Measurements from ENCODE around the gene KNOP1.

The KNOP1 gene

GRCh38 chr16:19717741-19718623 is at the start of gene KNOP1, which contains the start of gene IQCK:
KNOP1 (minus strand) TSS chr16:19718227; CDS start chr16:19715035, 3,192 bp downstream.
IQCK (plus strand) TSS chr16:19718271; CDS start chr16:19718307, 36 bp downstream.
- DNase-seq (ENCODE audit: low read depth in 3 of 3, low spot score in 1 of 3) = peak; percentile 72 to 82 (median 75)

- no peak for DNase-seq (ENCODE audit: low read depth in 3 of 3, low spot score in 1 of 3)
Measured at GRCh38 chr16:19767497-19767896, 49.5 kb upstream of the KNOP1 start.

DNA sequence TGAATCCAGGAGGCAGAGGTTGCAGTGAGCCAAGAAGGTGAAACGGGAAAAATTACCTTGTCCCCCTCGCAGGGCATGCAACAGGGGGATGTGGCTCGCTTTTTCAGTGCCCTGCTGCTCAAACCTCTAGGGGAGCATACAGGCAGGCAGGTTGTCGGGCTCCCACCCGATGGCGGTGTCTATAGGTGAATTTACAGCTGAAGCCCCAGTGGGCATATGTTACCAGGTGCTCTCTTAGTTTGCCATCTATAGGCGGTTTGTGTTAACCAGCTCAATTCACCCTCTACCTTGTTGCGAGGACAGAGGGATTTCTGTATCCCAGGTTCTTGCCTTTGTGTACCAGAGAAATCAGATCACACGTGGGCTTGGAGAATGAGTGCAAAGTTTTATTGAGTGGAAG is 49.0 kb upstream of the KNOP1 start:
- DNase-seq (ENCODE audit: low read depth in 3 of 3, low spot score in 1 of 3) = no peak

DNA sequence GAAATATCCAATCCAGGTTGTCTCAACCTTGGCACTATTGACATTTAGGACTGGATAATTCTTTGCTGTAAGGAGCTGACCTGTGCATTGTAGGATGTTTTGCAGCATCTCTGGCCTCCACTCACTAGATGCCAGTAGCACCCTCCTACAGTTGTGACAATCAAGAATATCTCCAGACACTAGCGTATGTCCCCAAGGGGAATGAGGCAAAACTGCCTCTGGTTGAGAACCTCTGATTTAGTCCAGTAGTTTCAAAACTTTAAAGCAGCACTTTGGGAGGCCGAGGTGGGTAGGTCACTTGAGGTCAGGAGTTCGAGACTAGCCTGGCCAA is 48.5 kb upstream of the KNOP1 start:
- no peak for DNase-seq (ENCODE audit: low read depth in 3 of 3, low spot score in 1 of 3)

GRCh38 chr16:19765860-19766553 is 48.0 kb upstream of the KNOP1 start:
- no peak for DNase-seq (ENCODE audit: low read depth in 3 of 3, low spot score in 1 of 3)

GRCh38 chr16:19760356-19761060 is 42.5 kb upstream of the KNOP1 start:
- DNase-seq (ENCODE audit: low read depth in 3 of 3, low spot score in 1 of 3) = no peak

DNA sequence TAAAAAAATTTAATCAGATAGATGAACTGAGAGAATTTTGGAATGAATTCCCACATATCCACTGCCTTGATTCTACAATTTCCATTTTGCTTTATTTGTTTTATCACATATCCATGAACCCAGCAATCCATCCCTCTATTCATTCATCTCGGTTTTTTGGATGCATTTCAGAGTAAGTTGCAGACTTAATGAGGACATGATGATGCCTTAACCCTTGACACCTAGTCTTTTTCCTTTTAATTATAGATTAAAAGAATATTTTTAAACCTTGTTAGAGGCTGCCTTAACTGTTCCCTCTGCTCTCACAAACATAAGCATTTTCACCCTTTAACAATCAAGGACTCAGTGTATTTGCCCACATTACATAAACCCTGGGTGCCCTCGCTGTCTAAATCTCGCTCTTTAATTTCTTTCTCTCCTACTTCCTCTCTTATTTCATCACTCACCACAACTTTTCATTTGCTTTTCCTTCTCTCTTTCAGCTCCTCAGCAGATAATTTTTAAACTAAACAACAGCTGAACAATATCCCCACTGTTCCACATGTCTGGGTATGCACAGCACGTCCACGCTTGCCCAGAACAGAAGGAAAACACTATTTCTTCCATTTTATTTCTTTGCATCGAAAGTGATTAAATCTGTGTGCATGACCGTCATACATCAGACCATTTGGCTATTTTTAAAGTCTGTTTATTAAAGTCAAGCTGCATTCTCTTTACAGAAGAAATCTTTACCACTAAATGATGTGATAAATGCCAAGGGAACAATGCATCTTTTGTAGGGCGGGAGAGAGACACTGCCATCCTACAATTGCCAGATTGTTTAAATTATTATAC is 40.0 kb upstream of the KNOP1 start:
- DNase-seq (ENCODE audit: low read depth in 3 of 3, low spot score in 1 of 3) = no peak

GRCh38 chr16:19757026-19757425 is 39.0 kb upstream of the KNOP1 start:
- DNase-seq (ENCODE audit: low read depth in 3 of 3, low spot score in 1 of 3) = no peak

- no peak for DNase-seq (ENCODE audit: low read depth in 3 of 3, low spot score in 1 of 3)
Measured at GRCh38 chr16:19755268-19755667, 37.2 kb upstream of the KNOP1 start.

GRCh38 chr16:19754644-19755036 is 36.6 kb upstream of the KNOP1 start:
- no peak for DNase-seq (ENCODE audit: low read depth in 3 of 3, low spot score in 1 of 3)

- no peak for DNase-seq (ENCODE audit: low read depth in 3 of 3, low spot score in 1 of 3)
Measured at GRCh38 chr16:19753815-19754643, 36.0 kb upstream of the KNOP1 start.

DNA sequence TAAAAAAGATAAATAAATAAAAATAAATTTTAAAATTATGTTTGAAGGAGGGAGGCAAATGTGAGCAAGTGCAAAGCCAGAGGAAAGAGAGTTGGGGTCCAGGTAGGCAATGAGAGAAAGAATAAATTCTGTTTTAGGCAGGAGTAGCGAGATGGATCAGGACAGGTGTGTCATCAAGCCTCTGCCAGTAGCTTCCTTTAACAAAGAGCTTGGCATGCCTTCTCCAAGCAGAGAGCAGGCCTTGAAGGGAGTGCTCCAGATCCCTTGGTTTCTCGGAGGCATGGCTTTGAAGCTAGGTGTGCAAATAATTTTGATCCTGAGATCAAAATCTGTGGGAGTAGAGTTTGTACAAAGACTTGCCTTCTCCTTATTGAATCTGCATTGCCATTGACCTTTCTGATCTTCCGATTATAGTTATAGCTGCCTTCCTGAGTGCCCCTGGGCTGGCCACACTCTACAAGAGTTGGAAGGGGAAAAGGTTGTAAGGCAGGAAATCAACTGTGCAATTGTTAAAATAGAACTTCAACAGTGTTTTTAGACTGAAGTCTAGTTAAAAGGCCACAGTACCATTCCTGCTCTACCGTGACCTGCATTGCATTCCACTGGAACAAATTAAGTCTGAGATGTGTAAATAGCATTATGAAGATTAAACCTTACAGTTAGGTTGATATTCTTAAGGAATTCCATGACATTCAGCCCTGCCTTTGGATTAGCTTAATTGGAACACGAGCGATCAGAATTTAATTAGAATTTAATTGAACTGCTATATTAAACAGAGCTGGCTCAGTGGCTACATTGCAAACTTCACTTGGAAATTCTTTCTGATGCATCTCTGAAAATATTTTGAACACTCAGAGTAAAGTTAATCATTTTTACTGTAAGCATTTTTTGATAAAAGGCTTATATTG is 33.7 kb upstream of the KNOP1 start:
- DNase-seq (ENCODE audit: low read depth in 3 of 3, low spot score in 1 of 3) = no peak

- DNase-seq (ENCODE audit: low read depth in 3 of 3, low spot score in 1 of 3) = no peak
Measured at GRCh38 chr16:19749571-19750080, 31.6 kb upstream of the KNOP1 start.

DNA sequence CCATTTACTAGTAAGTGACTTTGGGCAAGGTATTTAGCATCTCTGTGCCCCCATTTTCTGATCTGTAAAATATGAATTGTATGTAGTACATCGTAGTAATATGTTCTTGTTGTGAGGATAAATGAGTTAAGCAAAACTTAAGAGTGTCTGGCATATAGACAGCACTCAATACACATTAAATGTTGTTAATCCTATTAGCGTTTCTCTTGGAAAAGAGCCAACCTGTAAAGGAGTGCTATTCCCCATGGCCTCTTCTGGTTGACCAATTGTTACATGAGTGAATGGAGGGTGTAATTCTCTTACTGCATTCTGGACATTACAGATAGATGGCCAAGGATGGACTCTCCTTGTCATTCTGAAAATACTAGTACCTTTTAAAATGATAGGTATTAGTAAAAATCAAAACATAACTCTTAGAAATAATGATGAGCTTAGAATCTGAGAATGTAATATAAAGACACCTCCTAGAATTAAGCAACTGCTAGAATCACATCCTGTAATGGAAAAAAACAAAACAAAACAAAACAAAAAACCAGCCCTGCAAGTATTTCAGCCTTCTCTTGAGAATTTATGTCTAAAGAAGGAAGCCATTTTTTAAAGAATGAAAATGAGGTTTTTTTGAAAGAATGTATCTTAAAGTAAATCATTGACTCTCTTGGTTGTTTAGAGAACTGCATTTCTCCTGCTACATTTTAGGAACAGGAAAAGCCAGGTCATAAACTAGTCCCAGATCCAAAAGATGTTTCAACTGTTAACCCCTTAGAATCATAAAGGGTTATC is 30.6 kb upstream of the KNOP1 start:
- no peak for DNase-seq (ENCODE audit: low read depth in 3 of 3, low spot score in 1 of 3)

DNA sequence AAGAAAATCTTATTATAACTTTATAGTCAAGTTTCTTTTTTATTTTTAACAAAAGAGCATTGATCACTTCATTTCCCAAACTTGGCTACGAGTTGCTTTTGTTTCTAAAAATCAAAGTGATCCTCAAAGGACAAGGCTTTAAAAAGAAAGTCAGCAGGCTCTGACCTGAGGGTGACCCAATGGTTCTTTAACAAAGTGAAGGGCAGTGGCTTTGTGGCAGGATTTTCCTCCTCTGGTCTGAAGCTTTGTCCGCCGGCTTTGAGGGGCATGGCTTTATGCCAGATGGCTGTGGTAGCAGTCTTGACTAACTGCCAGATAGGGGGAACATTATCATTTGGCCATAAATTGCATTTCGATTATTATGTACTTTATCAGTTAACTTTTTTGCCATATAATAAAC is 28.5 kb upstream of the KNOP1 start:
- no peak for DNase-seq (ENCODE audit: low read depth in 3 of 3, low spot score in 1 of 3)

DNA sequence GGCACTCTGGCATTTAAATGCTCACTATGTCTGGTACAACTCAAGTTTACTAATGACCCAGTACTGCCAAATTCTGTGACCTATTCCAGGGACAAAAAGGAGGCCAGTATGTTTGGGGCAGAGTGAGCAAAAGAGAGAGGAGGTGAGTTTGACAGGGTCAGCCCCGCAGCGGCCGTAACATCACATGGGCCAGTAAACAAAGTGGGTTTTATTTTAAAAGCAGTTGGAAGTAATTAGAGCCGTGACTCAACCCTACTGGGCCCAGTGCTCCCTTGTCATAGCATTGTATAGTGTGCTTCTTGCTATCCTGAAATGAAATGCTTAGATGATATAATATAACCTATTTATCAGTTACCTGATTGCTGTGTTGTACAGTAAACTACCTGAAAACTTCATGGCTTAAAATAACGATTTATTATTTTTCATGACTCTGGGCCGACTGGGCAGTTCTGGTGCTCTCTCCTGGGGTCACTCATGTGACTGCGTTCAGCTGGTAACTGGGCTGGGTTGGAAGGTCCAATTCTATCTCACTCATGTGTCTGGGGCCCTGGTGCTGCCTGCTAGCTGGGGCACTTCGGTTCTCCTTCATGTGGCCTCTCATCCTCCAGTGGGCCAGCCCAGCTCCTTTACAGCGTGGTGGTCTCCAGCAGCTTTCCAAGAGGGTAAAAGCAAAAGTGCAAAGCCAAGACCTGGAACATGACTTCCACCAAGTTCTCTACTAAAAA is 27.4 kb upstream of the KNOP1 start:
- DNase-seq (ENCODE audit: low read depth in 3 of 3, low spot score in 1 of 3) = no peak

DNA sequence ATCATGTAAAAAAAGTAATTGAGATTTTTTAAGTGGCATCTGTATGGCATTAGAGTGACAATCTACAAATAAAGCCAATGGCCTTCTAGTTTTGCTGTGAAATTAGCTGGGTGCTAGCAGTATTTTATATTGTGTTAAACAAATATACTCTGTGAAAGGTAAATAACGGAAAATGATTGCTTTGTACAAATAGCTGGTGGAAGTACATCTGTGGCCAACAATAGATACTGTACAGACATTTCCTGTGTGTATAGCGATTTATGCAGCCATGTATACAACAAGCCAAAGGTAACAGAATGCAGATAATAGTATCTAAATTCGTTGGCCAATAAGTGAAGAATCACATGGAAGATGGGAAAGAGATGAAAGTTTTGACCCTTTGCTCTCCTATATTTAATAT is 26.6 kb upstream of the KNOP1 start:
- DNase-seq (ENCODE audit: low read depth in 3 of 3, low spot score in 1 of 3) = no peak

DNA sequence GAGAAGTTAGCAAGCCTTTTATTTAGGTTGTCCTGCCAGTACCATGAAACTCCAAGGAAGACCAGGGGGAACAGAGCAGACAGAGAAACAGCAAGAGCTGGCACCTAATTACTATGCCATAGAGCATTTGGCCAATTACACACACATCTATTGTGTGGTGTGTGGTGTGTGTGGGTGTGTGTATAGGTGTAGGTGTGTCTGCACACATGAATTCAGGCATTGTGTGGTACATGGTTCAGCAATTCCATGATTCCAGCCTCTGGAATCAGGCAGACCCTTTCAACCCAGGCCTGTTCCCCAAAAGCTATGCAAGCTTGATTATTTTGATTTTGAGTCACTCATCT is 25.8 kb upstream of the KNOP1 start:
- DNase-seq (ENCODE audit: low read depth in 3 of 3, low spot score in 1 of 3) = no peak

Data from stimulated activated CD4-positive, alpha-beta T cell treated with anti-CD3 and anti-CD28 coated beads, TNF-alpha, amount 100 ng/mL, for 1 hour (primary cell).